ENCODE results near the gene CHST5.

CHST5 gene

DNA sequence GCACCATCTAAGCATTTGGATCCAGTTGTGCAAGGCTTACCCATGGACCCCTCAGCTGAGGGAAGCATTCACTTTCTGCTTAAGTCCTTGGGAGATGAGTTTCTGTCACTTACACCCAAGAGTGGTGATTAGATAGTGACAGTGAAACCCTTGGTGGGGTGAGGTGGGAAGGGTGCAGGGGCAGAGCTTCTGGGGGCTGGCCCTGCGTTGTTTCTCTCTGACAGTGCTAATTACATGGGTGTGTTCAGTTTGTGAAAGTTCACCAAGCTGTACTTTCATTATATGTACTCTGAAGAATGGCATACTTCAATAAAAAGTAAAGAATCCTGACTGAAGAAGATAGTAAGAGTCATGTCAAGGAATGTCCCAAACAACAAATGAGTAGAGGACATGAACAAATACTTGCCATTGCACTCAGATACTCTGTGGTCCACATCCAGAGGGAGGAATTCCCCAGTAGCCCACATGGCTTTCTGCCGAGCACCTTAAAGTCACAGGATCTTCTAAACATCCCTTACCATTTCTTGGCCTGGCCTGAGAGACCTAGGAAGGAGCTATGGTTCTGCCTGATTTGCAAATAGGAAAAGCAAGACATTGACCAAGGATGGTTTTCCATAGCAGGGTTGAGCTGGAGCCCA is 49.1 kb downstream of the CHST5 start:
- H3K27ac ChIP-seq (replicated peaks), result no peak overlapping the region

DNA sequence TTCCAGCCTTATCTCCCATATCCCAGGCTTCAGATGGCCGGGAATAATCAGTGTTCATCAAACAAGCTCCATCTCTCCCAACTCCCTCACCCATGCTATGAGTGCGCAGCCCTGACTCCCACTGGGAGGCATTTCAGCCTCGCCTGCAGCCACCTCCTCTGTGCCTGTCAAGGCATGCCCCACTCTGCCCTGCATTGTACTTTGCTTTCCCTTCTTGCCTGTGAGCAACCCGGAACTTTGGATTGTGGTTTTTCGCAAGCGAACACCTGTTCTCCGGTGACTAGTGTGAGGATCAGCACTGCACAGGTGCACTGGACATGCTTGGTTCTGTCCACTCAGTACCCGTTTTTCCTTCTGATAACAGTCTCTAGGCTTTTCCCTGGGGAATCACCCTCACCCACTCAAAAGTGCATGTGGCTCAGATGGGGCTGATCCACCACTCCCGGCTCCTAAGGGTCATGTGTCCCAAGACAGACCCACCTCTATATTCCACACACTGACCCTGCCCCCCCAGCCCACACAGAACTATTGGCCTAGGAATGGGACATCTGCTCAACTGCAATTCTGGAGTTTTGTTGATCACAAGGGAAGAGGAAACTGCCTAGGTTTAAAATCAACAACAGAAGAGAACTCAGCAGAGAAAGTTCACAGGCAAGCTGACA is 49.8 kb downstream of the CHST5 start:
- TF ChIP-seq POLR2AphosphoS5 (IDR thresholded peaks at IDR 0.05; ENCODE audit: low read depth), result no peak
- TF ChIP-seq, protein P1, sequence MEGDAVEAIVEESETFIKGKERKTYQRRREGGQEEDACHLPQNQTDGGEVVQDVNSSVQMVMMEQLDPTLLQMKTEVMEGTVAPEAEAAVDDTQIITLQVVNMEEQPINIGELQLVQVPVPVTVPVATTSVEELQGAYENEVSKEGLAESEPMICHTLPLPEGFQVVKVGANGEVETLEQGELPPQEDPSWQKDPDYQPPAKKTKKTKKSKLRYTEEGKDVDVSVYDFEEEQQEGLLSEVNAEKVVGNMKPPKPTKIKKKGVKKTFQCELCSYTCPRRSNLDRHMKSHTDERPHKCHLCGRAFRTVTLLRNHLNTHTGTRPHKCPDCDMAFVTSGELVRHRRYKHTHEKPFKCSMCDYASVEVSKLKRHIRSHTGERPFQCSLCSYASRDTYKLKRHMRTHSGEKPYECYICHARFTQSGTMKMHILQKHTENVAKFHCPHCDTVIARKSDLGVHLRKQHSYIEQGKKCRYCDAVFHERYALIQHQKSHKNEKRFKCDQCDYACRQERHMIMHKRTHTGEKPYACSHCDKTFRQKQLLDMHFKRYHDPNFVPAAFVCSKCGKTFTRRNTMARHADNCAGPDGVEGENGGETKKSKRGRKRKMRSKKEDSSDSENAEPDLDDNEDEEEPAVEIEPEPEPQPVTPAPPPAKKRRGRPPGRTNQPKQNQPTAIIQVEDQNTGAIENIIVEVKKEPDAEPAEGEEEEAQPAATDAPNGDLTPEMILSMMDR (IDR thresholded peaks at IDR 0.05; ENCODE audit: insufficient read depth, low read length), result no peak
- H3K27me3 ChIP-seq (ENCODE audit: insufficient read depth, poor library complexity, severe bottlenecking), result no peaks in the 10 kb centered on the region
- no peak overlapping the region for H3K27ac ChIP-seq (replicated peaks)
- no peak for DNase-seq (ENCODE audit: low read depth in 1 of 2, low spot score in 1 of 2)
- no peak overlapping the region for H3K4me3 ChIP-seq (replicated peaks; ENCODE audit: insufficient read depth, low read length)

More for the DNA sequence above, 49.1 kb downstream of the CHST5 start:
- TF ChIP-seq GABPA (IDR thresholded peaks at IDR 0.05; ENCODE audit: low read depth) (no peak), POLR2AphosphoS5 (IDR thresholded peaks at IDR 0.05; ENCODE audit: low read depth) (no peak), SPI1 (IDR thresholded peaks at IDR 0.05; ENCODE audit: borderline replicate concordance, low read depth) (no peak), REST (IDR thresholded peaks at IDR 0.05; ENCODE audit: insufficient replicate concordance, low read depth) (no peak)
- TF ChIP-seq, protein P1 (IDR thresholded peaks at IDR 0.05; ENCODE audit: insufficient read depth, low read length), result no peak
- no peak for DNase-seq (ENCODE audit: low read depth in 1 of 2, low spot score in 1 of 2)
- Histone ChIP-seq H3K4me3 (replicated peaks; ENCODE audit: insufficient read depth, low read length) (no peak overlapping the region), H3K27me3 (ENCODE audit: insufficient read depth, poor library complexity, severe bottlenecking) (peaks cover 2% of the 10 kb centered on the region)

DNA sequence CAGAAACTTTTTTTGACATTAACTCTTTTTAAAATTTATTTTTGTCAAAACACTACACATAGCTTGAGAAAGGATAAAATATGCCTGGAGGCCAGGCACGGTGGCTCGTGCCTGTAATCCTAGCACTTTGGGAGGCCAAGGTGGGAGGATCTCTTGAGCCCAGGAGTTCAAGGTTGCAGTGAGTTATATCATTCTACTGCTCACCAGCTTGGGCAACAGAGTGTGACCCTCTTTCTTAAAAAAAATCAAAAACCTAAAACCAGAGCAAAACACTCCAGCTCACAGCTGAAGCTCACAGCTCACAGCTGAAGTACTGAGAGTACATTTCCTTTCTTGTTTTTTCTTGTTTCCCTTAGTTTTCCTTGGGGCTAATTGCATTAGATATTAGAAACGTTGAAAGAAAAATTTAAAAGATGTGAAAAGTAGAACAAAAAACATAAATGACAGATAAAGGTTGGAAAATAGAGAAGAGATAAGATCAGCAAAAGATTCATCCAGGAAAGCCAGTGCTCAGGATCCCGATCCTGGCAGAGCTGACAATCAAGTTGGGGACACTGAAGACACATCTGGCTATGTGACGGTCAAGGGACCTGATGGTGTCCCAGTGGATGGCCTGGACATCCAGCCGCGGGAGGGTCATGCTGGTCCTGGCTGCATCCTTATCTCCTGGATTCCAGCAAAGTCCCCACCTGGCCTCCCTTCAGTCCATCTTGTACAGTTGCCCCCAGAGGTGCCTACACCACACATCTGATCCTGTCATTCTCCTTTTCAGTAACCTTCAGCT is 50.5 kb downstream of the CHST5 start:
- Histone ChIP-seq H3K27me3 (ENCODE audit: insufficient read depth, poor library complexity, severe bottlenecking) (no peaks in the 10 kb centered on the region), H3K4me3 (replicated peaks; ENCODE audit: insufficient read depth, low read length) (no peak overlapping the region), H3K27ac (replicated peaks) (no peak overlapping the region)
- no peak for DNase-seq (ENCODE audit: low read depth in 1 of 2, low spot score in 1 of 2)
- TF ChIP-seq GABPA (IDR thresholded peaks at IDR 0.05; ENCODE audit: low read depth) (no peak), SPI1 (IDR thresholded peaks at IDR 0.05; ENCODE audit: borderline replicate concordance, low read depth) (no peak), REST (IDR thresholded peaks at IDR 0.05; ENCODE audit: insufficient replicate concordance, low read depth) (no peak), POLR2AphosphoS5 (IDR thresholded peaks at IDR 0.05; ENCODE audit: low read depth) (no peak)
- TF ChIP-seq, protein P1 (IDR thresholded peaks at IDR 0.05; ENCODE audit: insufficient read depth, low read length), result no peak
